GM18499 (cell line): ENCODE results near the gene ERCC5.

ENCODE experiments used
- ATAC-seq: cut with Tn5 transposase; IDR thresholded peaks from one replicate; pipeline ENCODE4 v1.9.1; 2021; ENCODE audit warnings: moderate number of reproducible peaks; ENCODE audit not compliant: insufficient read depth, unreplicated experiment

Gene ERCC5

GRCh38 chr13:102845630-102846260, at the start of gene ERCC5:
Gene ERCC5, plus strand, starts transcription at chr13:102846032. Its CDS starts 235 bp downstream, at chr13:102846267.
- peak; percentile 78 for ATAC-seq

DNA sequence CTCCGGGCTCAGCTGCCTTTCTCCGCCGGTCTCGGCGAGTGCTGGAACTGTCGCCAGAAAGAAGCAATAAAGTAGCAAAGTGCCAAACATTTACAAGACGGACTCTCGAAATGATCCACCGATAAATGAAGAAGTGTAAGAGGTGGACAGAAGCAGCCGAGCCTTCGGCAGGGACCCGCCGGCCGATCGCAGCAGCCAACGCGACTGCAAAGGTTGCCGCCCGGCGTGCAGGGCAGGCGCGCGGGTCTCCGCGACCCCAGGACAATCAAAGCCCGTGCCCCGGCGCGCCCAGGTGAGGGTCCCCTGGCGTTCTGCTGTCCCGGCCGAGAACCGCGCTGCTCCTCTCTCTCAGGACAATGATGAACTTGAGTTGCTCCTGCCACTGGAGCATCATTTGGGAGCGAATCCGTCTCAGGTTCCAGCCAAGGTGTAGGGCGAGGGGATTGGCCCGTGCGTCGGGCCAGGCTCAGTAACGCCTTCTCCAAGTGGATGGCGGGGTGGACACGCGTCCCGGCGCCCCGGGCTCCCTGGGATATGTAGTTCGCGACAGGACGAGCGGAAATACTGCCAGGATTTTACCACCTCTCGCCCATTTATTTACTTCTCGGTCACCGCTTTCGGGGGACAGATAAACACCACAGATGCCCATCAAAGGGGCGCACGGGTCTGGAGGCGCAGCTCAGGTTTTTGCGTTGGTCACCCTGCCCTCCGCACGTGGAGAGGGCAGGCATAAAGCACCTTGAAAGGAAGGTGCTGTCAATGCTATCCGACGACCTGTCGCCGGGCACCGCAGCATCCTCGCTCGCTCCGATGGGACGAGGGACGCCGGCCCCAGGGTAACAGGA, 47.0 kb upstream of the ERCC5 start, which contains the start of the genes BIVM and POGLUT2:
Gene BIVM (plus strand): TSS at position 539 of the 845 bp plus-strand sequence. CDS start 8,149 bp downstream, outside the sequence.
Gene POGLUT2 (minus strand): TSS at position 396 of the 845 bp plus-strand sequence. CDS start 306 bp downstream, at position 90.
- ATAC-seq, result peak; percentile 77

DNA sequence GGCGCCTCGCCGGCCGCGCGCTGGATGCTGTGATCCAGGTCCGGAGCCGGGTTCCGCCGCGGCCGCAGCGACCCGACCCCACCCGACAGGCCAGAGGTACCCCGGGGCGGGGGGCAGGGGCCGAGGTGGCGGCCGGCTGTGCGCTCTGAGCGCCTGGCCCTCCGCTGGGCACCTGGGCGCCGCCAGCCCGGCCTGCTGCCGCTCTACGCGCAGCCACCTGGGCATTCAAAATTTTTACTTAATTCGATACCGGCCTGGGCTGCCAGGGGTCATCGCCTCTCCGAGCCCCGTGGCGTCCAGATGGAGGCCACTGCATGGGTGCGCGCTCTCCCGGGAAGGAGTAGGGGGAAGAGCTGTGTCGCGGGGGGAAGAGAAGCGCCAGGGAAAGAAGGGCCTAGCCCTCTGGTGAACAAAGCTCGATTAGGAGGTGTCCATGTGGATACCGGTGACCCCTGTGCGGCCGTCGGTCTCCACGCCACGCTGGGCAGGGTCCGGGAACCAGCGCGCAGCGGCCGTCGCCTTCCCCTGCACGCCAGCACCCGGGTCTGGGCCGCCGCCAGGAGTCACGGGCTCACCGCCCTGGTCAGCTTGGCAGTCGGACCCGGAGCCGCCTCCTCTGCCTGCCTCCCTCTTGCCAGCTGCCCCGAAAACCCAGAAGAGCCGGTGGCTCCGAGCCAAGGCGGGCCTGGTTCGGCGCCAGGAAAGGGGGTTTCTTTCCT, 46.2 kb upstream of the ERCC5 start:
- peak; percentile 1 for ATAC-seq

DNA sequence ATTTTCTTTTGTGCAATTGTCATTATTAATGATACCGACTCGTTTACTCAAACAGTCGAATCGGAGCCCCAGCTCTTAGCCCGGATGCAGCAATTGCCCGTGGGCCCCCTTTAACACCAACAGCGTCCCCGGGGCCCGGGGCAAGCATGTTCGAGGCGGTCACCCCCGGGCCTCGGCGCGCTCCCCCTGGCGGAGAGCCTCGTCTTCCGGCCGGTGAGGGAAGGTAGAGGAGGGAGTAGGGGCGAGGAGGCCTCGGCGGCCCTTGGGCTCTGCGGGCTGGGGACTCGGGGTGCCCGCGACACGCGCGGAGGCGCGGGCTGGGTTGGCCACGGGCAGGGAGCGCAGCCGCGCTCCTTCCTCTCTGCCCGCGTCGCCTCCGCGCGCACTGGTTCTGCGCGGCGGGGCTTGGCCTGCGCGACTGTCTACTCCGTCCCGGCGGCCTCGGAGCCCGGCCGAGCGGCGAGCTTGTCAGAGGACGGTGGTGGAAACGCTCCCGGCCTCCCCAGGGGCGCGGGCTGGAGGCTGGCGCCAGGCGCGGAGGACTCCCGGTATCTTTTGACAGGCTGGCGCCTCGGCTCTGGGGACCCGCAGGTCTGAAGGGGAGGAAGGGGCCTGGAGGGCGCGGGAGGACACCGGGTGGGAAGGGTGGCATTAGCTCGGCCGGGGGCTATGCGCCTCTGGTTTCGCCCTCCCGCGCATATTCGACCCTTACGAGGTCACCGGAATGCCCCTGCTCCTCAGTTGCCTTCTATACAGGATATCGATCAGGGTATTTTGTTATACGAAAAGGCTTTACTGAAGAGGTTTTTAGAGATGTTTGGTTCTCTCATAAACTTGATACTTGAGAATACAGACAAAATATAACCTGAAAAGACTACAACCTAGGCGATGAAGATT, 45.4 kb upstream of the ERCC5 start:
- ATAC-seq, result peak; percentile 54

DNA sequence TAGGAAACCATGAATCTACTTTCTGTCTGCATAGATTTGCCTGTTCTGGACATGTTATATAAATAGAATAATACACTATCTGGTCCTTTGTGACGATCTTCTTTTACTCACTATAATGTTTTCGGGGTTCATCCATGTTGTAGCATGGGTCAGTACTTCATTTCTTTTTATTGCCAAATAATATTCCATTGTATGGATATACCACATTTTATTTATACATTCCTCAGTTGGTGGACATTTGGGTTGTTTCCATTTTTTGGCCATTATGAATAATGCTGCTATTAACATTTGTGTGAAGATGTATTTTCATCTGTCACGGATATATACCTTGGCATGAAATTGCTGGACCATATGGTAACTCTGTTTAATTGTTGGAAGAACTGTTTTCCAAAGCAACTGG, 40.2 kb upstream of the ERCC5 start:
- ATAC-seq, result no peak

- ATAC-seq, result no peak
Observed at GRCh38 chr13:102807699-102808098, 38.1 kb upstream of the ERCC5 start.

- no peak for ATAC-seq
Observed at GRCh38 chr13:102812611-102813287, 33.1 kb upstream of the ERCC5 start.

DNA sequence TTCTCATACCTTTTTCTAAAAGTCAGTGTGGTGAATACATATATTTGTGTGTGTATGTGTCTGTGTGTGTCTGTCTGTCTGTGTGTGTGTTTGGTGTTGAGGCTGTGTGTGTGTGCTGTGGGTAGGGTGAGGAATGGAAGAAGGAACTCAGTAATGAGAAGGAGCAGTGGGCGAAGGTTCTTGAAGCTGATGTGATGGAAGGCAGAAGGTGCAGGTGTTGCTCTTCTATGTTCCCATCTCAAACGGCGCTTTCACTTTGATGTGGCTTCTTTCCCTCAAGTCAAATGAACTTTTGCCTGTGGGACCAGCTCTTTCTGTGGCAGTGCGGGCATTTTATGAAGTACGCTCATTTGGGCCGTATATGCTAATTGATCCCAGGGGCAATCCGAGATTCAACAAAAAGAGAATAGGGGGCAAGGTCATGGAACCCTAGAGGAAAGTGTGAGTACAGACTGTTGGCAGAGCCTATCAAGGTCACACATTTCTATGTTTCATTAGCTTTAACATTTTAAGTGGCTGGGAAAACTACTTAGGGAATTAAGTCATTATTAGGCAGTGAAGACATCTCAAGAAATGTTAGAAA, 31.7 kb upstream of the ERCC5 start:
- ATAC-seq, result no peak

DNA sequence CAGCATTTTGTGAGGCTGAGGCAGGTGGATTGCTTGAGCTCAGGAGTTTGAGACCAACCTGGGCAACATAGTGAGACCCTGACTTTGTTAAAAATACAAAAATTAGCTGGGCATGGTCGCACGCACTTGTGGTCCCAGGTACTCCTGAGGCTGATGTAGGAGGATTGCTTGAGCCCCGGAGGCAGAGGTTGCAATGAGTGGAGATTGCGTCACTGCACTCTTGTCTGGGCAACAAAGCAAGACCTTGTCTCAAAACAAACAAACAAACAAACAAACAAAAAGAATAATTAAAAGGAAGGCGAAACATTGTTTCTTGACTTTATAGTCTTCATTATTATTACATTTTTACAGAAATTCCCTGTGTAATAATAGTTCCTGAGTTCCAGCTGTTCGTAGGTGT, 31.0 kb upstream of the ERCC5 start:
- ATAC-seq, result no peak

- ATAC-seq, result no peak
Observed at GRCh38 chr13:102815788-102816187, 30.0 kb upstream of the ERCC5 start.

DNA sequence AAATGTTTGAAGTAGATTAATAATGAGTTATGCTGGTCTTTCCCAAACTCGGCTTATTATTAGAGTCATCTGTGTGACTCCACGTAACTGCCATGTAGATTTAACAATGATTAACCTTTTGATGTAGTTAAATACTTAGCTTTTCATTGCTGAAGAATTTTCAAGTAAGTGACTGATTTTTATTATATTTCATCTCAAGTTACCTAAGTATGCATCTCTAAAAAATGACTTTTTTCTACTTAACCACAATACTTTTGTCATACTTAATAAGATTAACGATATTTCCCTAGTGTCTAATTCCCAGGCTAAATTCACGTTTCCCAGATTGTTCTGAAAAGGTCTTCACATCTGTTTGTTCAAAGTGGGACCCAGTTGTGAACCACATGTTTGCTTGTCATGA, 29.1 kb upstream of the ERCC5 start:
- ATAC-seq, result no peak

DNA sequence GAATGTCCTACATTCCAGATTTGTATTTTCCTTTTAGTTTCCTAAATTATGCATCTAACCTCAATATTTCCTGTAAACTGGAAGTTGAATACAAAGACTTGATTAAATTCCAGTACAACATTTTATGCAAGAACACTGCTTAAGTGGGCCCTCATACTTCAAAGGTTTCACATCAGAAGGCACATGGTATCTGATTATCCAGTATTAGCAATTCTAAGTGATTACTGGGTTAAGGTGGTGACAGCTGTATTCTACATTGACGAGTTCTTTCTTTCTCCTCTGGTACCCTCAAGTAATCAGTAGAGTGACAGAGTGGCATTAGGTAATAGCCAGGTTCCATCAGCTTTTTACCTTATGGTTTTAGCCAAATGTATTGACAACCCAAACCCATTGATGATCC, 28.6 kb upstream of the ERCC5 start:
- ATAC-seq, result no peak

DNA sequence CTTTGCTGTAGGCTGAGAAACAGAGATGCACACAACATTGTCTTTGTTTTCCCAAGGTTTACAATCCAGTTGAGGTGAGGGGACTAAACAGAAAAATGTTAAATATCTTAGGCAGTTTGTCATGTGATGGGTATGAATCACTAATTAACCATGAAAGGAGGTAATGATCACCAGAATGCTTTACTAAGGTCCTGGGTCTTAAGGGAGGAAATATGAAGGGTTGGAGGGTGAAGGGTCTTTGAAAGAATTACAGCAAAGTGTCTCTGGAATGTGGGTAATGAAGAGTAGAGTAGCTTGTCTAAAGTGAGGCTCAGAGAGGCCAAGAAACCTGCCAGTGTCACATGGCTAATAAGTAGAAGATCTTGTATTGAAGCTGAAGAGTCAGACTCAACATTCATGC, 27.9 kb upstream of the ERCC5 start:
- ATAC-seq, result no peak

DNA sequence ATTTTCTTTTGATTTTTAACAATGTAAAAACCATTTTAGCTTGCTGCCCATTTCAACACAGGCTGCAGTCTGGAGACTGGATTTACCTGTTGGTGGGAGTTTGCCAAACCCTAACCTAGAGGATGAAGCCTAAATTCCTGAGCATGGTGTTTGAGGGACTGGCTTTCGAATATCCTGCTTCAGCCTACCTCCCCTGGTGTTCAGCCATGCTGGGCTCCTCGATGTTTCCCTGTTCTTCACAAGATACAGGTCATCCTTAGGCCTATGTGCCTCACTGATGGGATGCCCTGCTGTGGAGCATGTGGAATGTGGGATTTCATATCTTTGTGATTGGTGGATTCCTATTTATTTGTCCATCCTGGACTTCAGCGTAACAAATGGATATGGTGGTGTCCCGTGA, 20.4 kb upstream of the ERCC5 start:
- no peak for ATAC-seq

- ATAC-seq, result no peak
Observed at GRCh38 chr13:102825921-102826706, 19.7 kb upstream of the ERCC5 start.

GRCh38 chr13:102830646-102831045, 15.2 kb upstream of the ERCC5 start:
- ATAC-seq, result no peak

DNA sequence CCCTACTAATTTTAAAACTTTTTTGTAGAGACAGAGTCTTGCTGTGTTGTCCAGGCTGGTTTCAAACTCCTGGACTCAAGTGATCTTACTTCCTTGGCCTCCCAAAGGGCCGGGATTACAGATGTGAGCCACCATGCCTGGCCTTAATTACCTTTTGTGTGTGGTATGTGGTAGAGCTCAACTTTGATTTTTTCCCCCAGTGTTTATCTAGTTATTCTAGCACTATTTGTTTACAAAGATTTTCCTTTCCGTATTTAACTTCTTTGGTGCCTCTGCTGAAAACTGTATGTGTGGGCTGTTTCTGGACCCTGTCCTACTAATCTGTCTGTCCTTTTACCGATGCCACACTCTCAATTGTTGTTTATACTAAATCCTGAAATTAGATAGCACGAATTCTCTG, 9.4 kb upstream of the ERCC5 start:
- no peak for ATAC-seq

DNA sequence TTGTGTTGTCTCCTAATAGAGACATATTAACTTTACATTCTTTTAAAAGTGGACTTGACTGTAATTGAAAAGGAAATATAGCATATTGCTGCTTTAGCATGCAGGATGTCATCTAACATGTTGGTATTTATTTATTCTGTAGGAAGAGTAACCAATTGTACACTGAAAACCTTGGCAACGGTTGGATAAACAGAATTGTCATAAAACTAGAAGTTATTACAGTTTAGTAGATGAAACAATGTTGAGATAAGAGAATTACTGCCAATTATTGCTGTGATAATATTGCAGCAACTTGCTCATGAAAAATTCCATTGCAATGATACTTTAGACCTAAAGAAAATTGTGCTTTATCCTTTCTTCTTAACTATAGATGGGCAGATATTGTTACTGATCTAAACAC, 7.6 kb upstream of the ERCC5 start:
- ATAC-seq, result no peak
